Esophagus squamous epithelium (tissue), 4 donors: ENCODE results near the gene KRT4.

Experiments
- CTCF ChIP-seq, 6 experiments: fragments of 450-650 bp in 4 of 6; fragments of 200-600 bp in 2 of 6; sonication (generic) in 2 of 6; IDR thresholded peaks; one replicate each; pipeline ENCODE4 v1.5.1; 2016 to 2019; ENCODE audit warnings: antibody characterized with exemption in 6 of 6, mild to moderate bottlenecking in 4 of 6, moderate library complexity in 4 of 6
- POLR2A ChIP-seq, 4 donors: fragments of 450-650 bp; IDR thresholded peaks; one replicate each; pipeline ENCODE4 v1.6.1; 2017; ENCODE audit warnings: antibody characterized with exemption in 4 of 4, mild to moderate bottlenecking in 4 of 4, moderate library complexity in 3 of 4

GRCh38 chr12:52817699-52818238 is 3.9 kb upstream of the KRT4 start:
- TF ChIP-seq CTCF (IDR thresholded peaks at IDR 0.05) (no peak), POLR2A (IDR thresholded peaks at IDR 0.05) (no peak)
